ENCODE results near the gene NRSN2.
"Not testable (repeated sequence)": the region's sequence is repeated elsewhere in the genome, so short reads cannot be mapped to it uniquely, and the experiment has no call there.

The NRSN2 gene

GRCh38 chr20:354298-354977, 7.5 kb downstream of the NRSN2 start:
- peak; percentile 28 for DNase-seq

DNA sequence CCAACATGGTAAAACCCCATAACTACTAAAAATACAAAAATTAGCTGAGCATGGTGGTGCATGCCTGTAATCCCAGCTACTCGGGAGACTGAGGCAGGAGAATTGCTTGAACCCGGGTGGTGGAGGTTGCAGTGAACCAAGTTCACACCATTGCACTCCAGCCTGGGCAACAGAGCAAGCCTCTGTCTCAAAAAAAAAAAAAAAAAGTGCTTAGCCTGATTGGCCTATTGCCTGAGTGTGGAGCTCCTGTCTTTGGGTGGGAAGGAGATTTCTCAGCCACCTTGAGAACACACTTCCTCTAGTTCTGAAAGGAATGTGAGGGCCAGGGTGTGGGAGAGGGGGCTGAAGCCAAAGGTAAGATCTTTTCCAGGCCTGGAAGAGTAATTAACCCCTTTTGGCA, 9.2 kb downstream of the NRSN2 start:
- DNase-seq: not testable (repeated sequence)

GRCh38 chr20:356745-357144, 9.8 kb downstream of the NRSN2 start:
- no peak for DNase-seq

GRCh38 chr20:358891-359555, 12.1 kb downstream of the NRSN2 start:
- DNase-seq: no peak

- no peak for DNase-seq
These were observed 14.7 kb downstream of the NRSN2 start for GRCh38 chr20:361561-361960.

GRCh38 chr20:362271-363254, 15.7 kb downstream of the NRSN2 start:
- DNase-seq: peak; percentile 83

DNA sequence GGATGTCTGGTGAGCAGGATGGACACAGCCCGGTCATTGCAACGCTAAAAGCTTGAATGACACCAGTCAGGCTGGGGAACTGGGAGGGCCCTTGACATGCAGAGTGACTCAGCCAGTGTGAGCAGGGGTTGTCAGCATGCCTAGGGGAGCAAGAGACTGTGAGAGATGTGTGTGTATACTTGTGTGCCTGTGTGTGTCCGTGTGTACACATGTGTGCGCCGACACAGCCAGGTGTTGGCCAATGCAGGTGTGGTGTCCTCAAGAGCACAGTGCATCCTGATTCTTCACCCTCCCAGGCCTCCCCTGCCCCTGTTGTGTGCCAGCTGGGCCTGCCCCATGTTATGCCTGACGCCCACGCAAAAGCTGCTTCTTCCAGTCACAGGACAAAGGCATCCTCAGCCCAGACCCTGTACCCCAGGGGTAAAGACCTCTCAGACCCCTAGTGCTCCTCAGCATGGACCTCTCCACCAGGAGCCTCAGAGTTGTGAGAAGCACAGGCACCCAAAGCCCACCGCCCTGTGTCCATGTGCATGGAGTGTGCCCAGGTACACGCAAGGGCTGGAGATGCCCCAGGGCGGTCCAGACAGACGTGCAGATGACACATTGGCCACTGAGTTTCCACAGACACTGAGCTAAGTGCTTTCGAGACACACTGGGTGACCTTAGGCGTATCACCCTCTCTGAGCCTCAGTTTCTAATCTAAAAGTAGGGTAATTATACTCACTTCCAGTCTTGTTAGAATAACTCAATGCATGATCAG, 16.6 kb downstream of the NRSN2 start:
- no peak for DNase-seq

DNA sequence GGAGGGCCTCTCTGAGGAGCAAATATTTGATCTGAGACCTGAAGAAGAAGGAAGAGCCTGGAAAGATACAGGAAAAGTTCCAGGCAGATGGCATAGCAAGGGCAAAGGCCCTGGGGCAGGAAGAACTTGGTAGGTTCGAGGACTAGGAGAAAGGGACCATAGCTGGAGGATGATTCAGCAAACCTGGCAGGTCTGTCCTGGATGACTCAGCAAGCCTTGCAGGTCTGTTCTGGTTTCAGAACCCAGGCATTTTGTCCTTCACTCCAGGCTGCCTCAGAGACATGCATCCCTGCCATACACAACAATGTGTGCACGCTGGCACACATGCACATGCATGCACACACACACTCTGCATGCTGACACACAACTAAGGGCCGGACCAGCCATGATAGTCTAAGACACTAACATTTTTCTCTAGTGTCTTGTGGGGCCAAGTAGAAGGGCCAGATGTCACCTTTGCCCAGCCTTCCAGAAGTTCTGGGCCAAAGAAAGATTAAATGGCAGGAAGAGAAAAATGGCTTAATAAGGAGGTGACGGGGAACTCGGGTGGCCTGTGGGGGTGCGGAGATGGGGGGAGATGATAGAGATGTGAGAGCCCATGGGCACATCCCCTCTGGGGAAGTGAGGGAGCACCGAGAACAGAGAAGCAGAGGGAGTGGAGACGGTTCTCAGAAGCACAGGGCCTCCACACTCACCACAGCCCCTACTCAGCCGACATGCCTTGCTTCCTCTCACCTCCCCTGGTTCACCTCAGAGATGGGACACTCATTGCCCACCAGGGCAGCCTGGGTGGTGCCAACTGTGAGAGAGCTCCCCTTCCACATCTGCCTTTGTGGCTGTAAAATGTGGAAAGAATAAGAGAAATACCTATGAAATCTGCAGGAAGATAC, 18.2 kb downstream of the NRSN2 start:
- DNase-seq: no peak

- no peak for DNase-seq
These were observed 19.3 kb downstream of the NRSN2 start for GRCh38 chr20:366041-366718.

- no peak for DNase-seq
These were observed 20.0 kb downstream of the NRSN2 start for GRCh38 chr20:366719-367485.

- DNase-seq: no peak
These were observed 20.6 kb downstream of the NRSN2 start for GRCh38 chr20:367486-367887.

DNA sequence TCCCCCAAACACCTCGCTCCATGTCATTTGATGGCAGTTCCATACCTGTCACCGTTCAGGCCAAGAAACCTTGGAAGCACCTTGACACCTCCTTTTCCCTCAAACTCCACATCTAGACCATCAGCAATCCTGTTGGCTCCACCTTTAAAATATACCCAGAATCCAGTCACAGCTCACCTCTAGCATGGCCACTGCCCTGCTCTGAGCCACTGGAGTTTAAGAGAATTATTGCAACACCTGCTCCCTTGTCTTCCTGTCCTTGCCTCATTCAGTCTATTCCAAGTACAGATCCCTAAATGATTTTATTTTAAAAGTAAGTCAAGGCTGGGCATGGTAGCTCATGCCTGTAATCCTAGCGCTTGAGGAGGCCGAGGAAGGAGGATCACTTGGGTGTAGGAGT, 22.0 kb downstream of the NRSN2 start:
- DNase-seq: no peak

DNA sequence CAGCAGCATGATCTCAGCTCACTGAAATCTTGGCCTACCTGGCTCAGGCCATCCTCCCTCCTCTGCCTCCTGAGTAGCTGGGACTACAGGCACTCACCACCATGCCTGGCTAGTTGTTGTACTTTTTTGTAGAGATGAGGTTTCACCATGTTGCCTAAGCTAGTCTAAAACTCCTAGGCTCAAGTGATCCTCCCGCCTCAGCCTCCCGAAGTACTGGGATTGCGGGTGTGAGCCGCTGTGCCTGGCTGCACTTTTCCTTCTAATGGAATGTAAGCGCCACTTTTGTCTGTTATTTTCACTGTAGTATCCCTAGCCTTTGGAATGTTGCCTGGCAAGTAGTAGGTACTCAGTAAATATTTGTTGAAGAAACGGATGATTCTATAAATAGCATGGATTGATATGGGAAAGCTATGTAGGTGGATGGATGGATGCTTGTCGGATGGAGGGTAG, 23.3 kb downstream of the NRSN2 start:
- DNase-seq: no peak

GRCh38 chr20:370977-371754, 24.3 kb downstream of the NRSN2 start:
- no peak for DNase-seq

DNA sequence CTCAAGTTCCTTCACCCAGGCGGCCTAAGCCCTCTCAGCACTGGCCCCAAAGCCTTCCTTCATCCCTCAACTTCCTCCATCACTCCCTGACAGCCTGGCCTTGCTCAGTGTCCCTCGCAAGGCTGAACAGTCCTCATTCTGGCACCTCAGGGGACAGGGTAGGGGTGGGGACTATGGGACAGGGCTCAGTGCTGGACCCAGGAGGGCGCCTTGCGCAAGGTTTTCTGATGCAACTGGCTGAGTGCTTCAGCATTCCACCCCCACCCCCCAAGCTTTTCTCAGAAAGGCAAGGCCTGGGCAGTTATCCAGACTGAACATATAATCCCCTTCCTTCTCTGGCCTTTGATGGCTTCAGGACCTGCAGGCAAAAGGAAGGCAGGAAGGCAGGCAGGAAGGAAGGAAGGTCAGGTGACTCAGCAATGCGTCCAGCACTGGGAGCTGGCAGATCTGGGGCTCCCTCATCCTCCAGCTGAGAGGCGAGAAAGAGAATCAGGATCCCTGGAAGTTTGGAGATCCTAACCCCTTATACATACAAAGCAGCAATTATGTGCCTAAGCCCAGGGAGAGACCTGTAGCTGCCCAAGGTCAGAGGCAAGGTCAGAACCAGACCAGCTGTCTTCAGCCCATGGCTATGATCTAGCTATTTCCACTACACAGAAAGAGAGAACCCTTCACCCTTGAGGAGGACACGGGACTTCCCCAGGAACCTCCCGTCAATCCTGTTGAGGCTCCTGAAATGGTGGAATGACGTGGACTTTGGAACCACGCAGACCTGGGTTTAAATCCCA, 25.0 kb downstream of the NRSN2 start:
- DNase-seq: no peak

DNA sequence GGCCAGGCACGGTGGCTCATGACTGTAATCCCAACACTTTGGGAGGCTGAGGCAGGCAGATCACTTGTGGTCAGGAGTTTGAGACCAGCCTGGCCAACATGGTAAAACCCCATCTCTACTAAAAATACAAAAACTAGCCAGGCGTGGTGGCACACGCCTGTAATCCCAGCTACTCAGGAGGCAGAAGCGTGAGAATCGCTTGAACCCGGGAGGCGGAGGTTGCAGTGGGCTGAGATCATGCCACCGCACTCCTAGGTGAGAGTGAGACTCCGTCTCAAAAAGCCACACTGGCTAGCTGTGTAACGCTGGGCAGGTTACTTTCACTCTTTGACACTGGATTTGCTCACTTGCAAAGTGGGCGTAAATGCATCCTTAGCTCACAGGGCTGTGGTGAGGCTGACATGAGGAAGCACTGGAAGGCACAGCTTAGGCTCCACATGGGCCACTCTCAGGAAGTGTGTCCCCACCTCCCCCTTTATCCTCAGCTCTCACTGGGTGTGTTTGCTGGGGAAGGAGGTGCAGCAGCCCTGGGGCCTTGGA, 25.7 kb downstream of the NRSN2 start:
- not testable (repeated sequence) for DNase-seq

DNA sequence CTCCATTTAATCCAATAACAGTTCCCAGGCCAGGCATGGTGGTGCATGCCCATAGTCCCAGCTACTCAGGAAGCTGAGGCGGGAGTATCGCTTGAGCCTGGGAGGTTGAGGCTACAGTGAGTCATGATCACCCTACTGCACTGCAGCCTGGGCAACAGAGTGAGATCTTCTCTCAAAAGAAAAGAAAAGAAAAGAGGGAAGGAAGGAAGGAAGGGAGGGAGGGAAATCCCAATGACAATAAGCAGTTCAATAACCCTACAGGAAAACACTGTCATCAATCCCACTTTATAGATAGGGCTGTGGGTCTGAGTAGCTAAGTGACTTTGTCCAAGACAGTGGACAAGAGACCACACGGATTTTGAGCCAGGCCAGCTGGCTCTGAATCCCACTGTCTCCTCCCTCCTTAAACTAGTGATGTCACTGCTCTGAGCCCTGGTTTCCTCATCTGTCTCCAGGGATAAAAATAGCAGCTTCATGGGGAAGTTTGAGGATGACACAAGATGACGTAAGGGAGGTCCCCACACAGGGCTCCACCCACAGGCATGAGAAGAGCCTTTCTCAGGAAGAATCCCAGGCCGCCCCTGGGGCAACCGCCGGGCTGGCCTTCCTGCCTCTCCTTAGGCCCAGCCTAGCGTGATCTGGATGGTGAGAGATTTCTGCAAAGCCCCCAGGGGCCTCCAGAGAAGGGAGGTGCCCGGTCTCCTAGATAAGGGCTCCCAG, 26.4 kb downstream of the NRSN2 start:
- no peak for DNase-seq
